ENCODE results near the gene GPT2. TPM values are rescaled to one million over a fixed set of nuclear protein-coding genes. Genes with fewer than 3 reads are reported as not detected.

Gene GPT2
- total RNA-seq, 4 donors from 2014 or later, result 5.5 to 19.2 (median 13.2) TPM

DNA sequence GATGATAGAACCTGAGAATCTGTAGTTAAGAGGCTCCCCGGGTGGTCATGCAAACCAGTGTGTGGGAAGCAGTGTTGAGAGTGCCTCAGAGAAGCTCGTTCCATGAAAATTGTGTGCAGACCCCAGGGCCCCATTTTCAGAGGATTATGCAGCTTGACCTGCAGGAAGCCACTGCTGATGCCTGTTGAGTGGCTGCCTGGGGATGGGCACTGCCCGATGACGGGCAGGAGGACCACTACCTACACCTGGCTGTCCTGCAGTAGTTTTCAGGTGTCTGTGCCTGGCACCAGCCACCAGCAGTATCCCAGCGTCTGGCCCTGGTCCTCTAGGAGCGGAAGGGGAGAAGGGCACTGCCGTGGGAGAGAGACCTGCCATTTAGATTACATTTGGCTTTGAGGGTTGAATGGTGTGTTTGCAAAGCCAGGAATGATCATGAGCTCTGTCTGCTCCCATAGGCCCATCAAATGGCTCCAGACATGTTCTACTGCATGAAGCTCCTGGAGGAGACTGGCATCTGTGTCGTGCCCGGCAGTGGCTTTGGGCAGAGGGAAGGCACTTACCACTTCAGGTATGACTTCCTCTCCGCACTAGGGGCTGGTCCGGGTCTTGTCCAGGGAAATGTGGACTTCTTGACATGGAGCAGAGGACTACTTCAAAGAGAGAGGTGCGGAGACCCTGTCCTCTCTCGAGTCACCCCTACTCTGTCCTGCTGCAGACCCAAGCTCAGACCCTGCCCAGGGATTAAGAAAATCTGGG is 42.5 kb downstream of the GPT2 start:
- Histone ChIP-seq H3K9me3 (no peaks in the 10 kb centered on the region), H3K27ac (no peak overlapping the region), H3K36me3 (peaks cover 0 to 12% of the 10 kb centered on the region in 2 donors), H3K27me3 (no peaks in the 10 kb centered on the region), H3K4me3 (replicated peaks in 1 of 3) (no peak overlapping the region), H3K4me1 (no peaks in the 10 kb centered on the region)
- intact Hi-C loops (cut with DNase I), result loop anchor here (5.0 kb wide), 1 partner anchor 74 kb away; no protein-coding TSS in a partner anchor
- TF ChIP-seq POLR2A (IDR thresholded peaks at IDR 0.05), result no peak
- TF ChIP-seq, protein P1, sequence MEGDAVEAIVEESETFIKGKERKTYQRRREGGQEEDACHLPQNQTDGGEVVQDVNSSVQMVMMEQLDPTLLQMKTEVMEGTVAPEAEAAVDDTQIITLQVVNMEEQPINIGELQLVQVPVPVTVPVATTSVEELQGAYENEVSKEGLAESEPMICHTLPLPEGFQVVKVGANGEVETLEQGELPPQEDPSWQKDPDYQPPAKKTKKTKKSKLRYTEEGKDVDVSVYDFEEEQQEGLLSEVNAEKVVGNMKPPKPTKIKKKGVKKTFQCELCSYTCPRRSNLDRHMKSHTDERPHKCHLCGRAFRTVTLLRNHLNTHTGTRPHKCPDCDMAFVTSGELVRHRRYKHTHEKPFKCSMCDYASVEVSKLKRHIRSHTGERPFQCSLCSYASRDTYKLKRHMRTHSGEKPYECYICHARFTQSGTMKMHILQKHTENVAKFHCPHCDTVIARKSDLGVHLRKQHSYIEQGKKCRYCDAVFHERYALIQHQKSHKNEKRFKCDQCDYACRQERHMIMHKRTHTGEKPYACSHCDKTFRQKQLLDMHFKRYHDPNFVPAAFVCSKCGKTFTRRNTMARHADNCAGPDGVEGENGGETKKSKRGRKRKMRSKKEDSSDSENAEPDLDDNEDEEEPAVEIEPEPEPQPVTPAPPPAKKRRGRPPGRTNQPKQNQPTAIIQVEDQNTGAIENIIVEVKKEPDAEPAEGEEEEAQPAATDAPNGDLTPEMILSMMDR (IDR thresholded peaks at IDR 0.05), result no peak
- no peak for DNase-seq
- 90 to 94% methylated on average over 11 to 13 of the region's 13 CpGs for WGBS, 2 donors

DNA sequence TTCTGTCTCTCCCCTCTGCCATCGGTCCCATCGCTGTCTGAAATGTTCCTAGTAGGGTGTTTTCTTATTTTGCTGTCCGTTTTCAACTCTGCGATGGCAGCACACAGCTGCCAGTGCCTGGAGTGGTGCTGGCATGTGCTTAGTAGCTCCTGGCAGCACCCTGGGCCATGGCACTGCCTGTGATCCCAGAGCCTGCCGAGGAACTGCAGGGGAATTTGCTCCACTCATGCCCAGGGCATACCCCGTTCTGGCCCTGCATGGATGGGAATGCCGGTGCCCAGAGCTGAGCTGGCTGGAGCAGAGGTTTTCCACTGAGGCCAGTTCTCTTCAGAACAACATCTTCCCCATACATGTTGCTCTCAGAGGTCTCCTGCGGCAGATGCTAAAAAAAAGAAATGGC is 43.1 kb downstream of the GPT2 start:
- no peak for DNase-seq
- WGBS, 2 donors, result 95 to 96% methylated on average over 8 of the region's 8 CpGs
- Histone ChIP-seq H3K27me3 (no peaks in the 10 kb centered on the region), H3K27ac (no peak overlapping the region), H3K36me3 (peaks cover 0 to 12% of the 10 kb centered on the region in 2 donors), H3K4me3 (replicated peaks in 1 of 3) (no peak overlapping the region), H3K9me3 (no peaks in the 10 kb centered on the region), H3K4me1 (no peaks in the 10 kb centered on the region)
- intact Hi-C loops (cut with DNase I), result loop anchor here (5.0 kb wide), 1 partner anchor 75 kb away; no protein-coding TSS in a partner anchor
- no peak for TF ChIP-seq POLR2A (IDR thresholded peaks at IDR 0.05)
- TF ChIP-seq, protein P1 (IDR thresholded peaks at IDR 0.05), result no peak

DNA sequence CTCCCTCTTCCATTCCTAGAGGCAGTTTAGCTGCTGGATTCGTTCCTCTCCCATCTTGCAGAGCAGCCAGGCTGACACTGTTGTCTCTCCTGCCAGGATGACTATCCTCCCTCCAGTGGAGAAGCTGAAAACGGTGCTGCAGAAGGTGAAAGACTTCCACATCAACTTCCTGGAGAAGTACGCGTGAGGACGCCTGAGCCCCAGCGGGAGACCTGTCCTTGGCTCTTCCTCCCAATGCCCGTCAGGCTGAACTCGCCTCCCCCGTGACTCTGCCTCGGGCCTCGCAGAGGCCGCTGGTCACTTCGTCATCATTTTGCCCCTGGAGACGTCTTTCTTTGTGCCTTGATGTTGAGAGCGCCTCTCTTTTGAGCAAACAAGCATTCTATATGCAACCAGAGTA is 44.6 kb downstream of the GPT2 start:
- intact Hi-C loops (cut with DNase I), result loop anchor here (5.0 kb wide), 1 partner anchor 77 kb away; no protein-coding TSS in a partner anchor
- no peak for DNase-seq
- no peaks in the 10 kb centered on the region for H3K27me3 ChIP-seq
- peaks cover 0 to 8% of the 10 kb centered on the region in 2 donors for H3K36me3 ChIP-seq
- H3K9me3 ChIP-seq, result no peaks in the 10 kb centered on the region
- no peak overlapping the region for H3K4me3 ChIP-seq (replicated peaks in 1 of 3)
- WGBS, 2 donors, result 87 to 90% methylated on average over 15 of the region's 15 CpGs
- TF ChIP-seq POLR2A (IDR thresholded peaks at IDR 0.05), result no peak
- TF ChIP-seq, protein P1 (IDR thresholded peaks at IDR 0.05), result no peak
- no peaks in the 10 kb centered on the region for H3K4me1 ChIP-seq
- H3K27ac ChIP-seq, result no peak overlapping the region

DNA sequence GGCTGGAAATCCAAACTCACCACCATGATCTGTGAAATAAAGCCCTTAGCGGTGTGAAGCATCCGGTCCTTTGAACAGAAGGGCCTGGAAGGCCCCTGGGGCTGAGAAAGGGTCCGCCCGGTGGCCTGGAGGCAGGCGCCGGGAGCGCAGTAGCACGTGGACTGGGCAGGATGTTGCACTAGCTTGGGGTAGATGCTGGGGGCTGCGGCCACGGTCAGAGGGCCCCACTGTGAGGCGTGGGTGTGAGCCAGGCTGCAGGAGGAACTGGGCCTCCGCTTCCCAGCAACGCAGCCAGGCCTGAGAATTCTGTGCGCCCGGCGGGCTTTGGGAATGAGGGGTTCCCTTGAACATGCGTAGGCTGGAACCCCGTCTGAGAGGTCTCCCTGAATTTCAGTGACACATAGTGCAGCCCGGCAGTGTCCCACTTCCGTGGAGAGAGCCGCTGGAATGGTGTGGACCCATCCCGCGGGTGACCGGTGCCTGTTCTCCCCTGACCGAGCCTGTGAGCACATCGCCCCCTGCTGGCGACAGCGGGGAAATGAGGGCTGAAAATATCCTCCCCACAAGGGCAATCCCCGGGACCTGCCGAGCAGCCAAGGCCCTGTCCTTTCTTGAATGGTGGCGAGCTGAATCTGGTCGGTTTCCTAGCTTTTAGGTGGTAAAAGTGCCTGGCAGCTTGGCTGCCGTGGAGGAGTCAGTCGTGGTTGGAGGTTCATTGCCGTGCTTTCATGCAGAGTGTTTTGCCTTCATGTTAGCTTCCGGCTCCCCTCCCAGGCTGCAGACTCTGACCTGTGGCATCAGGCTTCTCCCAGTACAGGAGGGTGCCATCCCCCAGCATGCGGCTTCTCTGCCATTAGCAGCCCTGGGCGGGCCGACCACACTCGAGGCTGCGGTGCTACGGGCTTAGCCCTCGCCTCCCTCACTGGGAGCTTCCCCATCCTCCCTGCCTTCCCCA is 45.5 kb downstream of the GPT2 start:
- no peak for TF ChIP-seq POLR2A (IDR thresholded peaks at IDR 0.05)
- TF ChIP-seq, protein P1 (IDR thresholded peaks at IDR 0.05), result peak; percentile 59 to 90 (median 70)
- peaks cover 0 to under 1% of the 10 kb centered on the region in 2 donors for H3K36me3 ChIP-seq
- DNase-seq, result peak; percentile 52 to 72
- no peaks in the 10 kb centered on the region for H3K27me3 ChIP-seq
- H3K9me3 ChIP-seq, result no peaks in the 10 kb centered on the region
- 68 to 83% methylated on average over 24 to 26 of the region's 43 CpGs for WGBS, 2 donors
- intact Hi-C loops (cut with DNase I), result loop anchor here (5.0 kb wide), 1 partner anchor 77 kb away; no protein-coding TSS in a partner anchor
- H3K4me1 ChIP-seq, result no peaks in the 10 kb centered on the region
- H3K4me3 ChIP-seq (replicated peaks in 1 of 3), result no peak overlapping the region
- H3K27ac ChIP-seq, result no peak overlapping the region
